GM23338 (cell line): ENCODE measurements around the gene KMT2C. TPM values are rescaled to one million over a fixed set of nuclear protein-coding genes. Genes with fewer than 3 reads are reported as not detected.
"Not testable (repeated sequence)": the region's sequence is repeated elsewhere in the genome, so short reads cannot be mapped to it uniquely, and the experiment has no call there.

Experiments
- ATAC-seq: fragments of 200-7000 bp; cut with Tn5 transposase; 3 replicates; pipeline ENCODE4 v1.9.1; 2020
- DNase-seq: peaks from one replicate; pipeline ENCODE4 v3.0.0-alpha.2; 2015; ENCODE audit warnings: low spot score
- H2AFZ ChIP-seq: fragments of 200-600 bp; sonication (generic); 2 replicates; pipeline ENCODE4 v1.8.0; 2016; ENCODE audit warnings: antibody characterized with exemption, mild to moderate bottlenecking, moderate library complexity
- H3F3A ChIP-seq: fragments of 200-600 bp; sonication (generic); replicated peaks from 2 replicates; pipeline ENCODE4 v1.8.0; 2017; ENCODE audit warnings: antibody characterized with exemption, mixed run types, low read depth
- H3K27ac ChIP-seq: fragments of 200-600 bp; sonication (generic); 2 replicates; pipeline ENCODE4 v1.6.1; 2016; ENCODE audit warnings: low read depth
- H3K27me3 ChIP-seq: fragments of 200-600 bp; sonication (generic); 2 replicates; pipeline ENCODE4 v1.8.0; 2016; ENCODE audit warnings: mild to moderate bottlenecking, mixed run types, moderate library complexity; ENCODE audit not compliant: insufficient read depth
- H3K36me3 ChIP-seq: fragments of 200-600 bp; sonication (generic); 2 replicates; pipeline ENCODE4 v1.8.0; 2016; ENCODE audit warnings: mild to moderate bottlenecking; ENCODE audit not compliant: insufficient read depth
- H3K4me1 ChIP-seq: fragments of 200-600 bp; sonication (generic); 2 replicates; pipeline ENCODE4 v1.8.0; 2016; ENCODE audit warnings: mild to moderate bottlenecking, moderate library complexity; ENCODE audit not compliant: insufficient read depth
- H3K4me2 ChIP-seq: fragments of 200-600 bp; sonication (generic); 2 replicates; pipeline ENCODE4 v1.7.1; 2017; ENCODE audit warnings: mixed run types
- H3K4me3 ChIP-seq: fragments of 200-600 bp; sonication (generic); 2 replicates; pipeline ENCODE4 v1.6.1; 2016; ENCODE audit warnings: mixed run types
- H3K79me2 ChIP-seq: fragments of 200-600 bp; sonication (generic); replicated peaks from 2 replicates; pipeline ENCODE4 v1.8.0; 2017; ENCODE audit warnings: mild to moderate bottlenecking; ENCODE audit not compliant: insufficient read depth
- H3K9me2 ChIP-seq: fragments of 200-600 bp; sonication (generic); 2 replicates; pipeline ENCODE4 v1.8.0; 2017; ENCODE audit not compliant: insufficient read depth
- H4K20me1 ChIP-seq: fragments of 200-600 bp; sonication (generic); replicated peaks from 2 replicates; pipeline ENCODE4 v1.8.0; 2017; ENCODE audit warnings: mild to moderate bottlenecking; ENCODE audit not compliant: insufficient read depth
- H3K27ac Mint-ChIP-seq: 2 replicates; pipeline ENCODE4 v1.8.0; 2020; ENCODE audit warnings: inconsistent platforms, mild to moderate bottlenecking, moderate library complexity, mixed read lengths
- H3K27me3 Mint-ChIP-seq: 3 replicates; pipeline ENCODE4 v1.8.0; 2022; ENCODE audit warnings: low read depth, mild to moderate bottlenecking, moderate library complexity, mixed read lengths, inconsistent platforms; ENCODE audit not compliant: insufficient read depth, poor library complexity
- H3K36me3 Mint-ChIP-seq: 3 replicates; pipeline ENCODE4 v1.8.0; 2021; ENCODE audit warnings: low read depth, mild to moderate bottlenecking, inconsistent platforms, moderate library complexity, mixed read lengths
- H3K4me1 Mint-ChIP-seq: 3 replicates; pipeline ENCODE4 v1.8.0; 2020; ENCODE audit warnings: mild to moderate bottlenecking, inconsistent platforms, mixed read lengths
- H3K4me3 Mint-ChIP-seq: 3 replicates; pipeline ENCODE4 v1.8.0; 2021; ENCODE audit warnings: moderate library complexity, mild to moderate bottlenecking, inconsistent platforms, mixed read lengths
- H3K9me3 Mint-ChIP-seq: 3 replicates; pipeline ENCODE4 v1.8.0; 2020; ENCODE audit warnings: moderate library complexity, mild to moderate bottlenecking, inconsistent platforms, mixed read lengths
- CREB1 ChIP-seq: fragments of 250-450 bp; sonication (Bioruptor Pico); IDR thresholded peaks from 2 replicates; pipeline ENCODE4 v1.5.0; 2020; ENCODE audit warnings: low read depth, mild to moderate bottlenecking, moderate library complexity
- JUNB ChIP-seq: IDR thresholded peaks from one replicate; pipeline ENCODE4 v1.6.1; 2016; ENCODE audit warnings: antibody characterized with exemption; ENCODE audit not compliant: unreplicated experiment
- NANOG ChIP-seq: IDR thresholded peaks from 2 replicates; pipeline ENCODE4 v1.6.1; 2016; ENCODE audit warnings: antibody characterized with exemption, borderline replicate concordance
- POLR2AphosphoS5 ChIP-seq: IDR thresholded peaks from 2 replicates; pipeline ENCODE4 v1.6.1; 2016; ENCODE audit warnings: antibody characterized with exemption, low read depth
- STAT1 ChIP-seq: IDR thresholded peaks from one replicate; pipeline ENCODE4 v1.6.1; 2016; ENCODE audit warnings: antibody characterized with exemption; ENCODE audit not compliant: unreplicated experiment
- ZNF114 ChIP-seq: fragments of 250-450 bp; sonication (Bioruptor Pico); IDR thresholded peaks from 2 replicates; pipeline ENCODE4 v1.5.0; 2020; ENCODE audit warnings: mild to moderate bottlenecking, moderate library complexity
- ZNF331 ChIP-seq: fragments of 250-450 bp; sonication (Bioruptor Pico); IDR thresholded peaks from 2 replicates; pipeline ENCODE4 v1.5.0; 2020; ENCODE audit warnings: low read depth, mild to moderate bottlenecking, moderate library complexity
- polyA plus RNA-seq: library from polyadenylated mRNA; unstranded; fragments of >200 nt; fragmentation: Nextera tagmentation; extraction: Ambion mirVana; gene quantifications from 2 replicates; pipeline ENCODE4 v1.2.1, GENCODE V29; 2016
- total RNA-seq: library from RNA; depleted of rRNA; stranded (reverse); fragments of >200 nt; shearing (Covaris generic); gene quantifications from 2 replicates; pipeline ENCODE4 v1.2.3, GENCODE V29; 2014
- TF ChIP-seq, protein P1 (sequence below): IDR thresholded peaks from one replicate; pipeline ENCODE4 v1.6.1; 2018; ENCODE audit warnings: antibody characterized with exemption; ENCODE audit not compliant: unreplicated experiment

Gene KMT2C
- total and polyA plus RNA-seq, 2 experiments from 2014 or later = 11.4 to 39.0 TPM

DNA sequence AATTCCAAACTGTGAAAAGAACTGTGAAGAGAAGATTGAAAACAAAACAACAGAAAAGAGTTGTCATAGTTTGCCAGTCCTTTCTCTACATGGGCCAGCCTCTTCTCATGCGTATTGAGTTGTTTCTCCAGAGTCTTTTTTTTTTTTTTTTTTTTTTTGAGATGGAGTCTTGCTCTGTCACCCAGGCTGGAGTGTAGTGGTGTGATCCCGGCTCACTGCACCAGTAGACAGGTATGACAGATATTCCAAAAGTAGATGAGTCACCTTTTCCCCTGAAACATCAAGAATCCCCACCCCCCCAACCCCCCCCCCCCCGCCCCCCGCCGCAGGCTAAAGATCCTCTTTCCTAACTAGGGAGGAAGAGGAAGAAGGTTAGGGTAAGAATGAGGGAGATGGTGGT is 15.6 kb upstream of the KMT2C start:
- H3K27me3 ChIP-seq = no peaks in the 10 kb centered on the region
- Mint-ChIP-seq H3K4me1 (peaks cover 4% of the 10 kb centered on the region; the same call in 2 of the 3 replicates), H3K9me3 (0 out of 3 replicates have a peak, but pooled peaks cover 3% of the 10 kb centered on the region), H3K4me3 (no peak overlapping the region), H3K27ac (no peak overlapping the region), H3K36me3 (no peaks in the 10 kb centered on the region), H3K27me3 (peaks cover 9% of the 10 kb centered on the region)
- no peaks in the 10 kb centered on the region for H3K79me2 ChIP-seq
- no peaks in the 10 kb centered on the region for H3K36me3 ChIP-seq
- no peak overlapping the region for H3K4me3 ChIP-seq
- ATAC-seq (peak; percentile 38; the same call in 1 of the 3 replicates), DNase-seq (no peak)
- H3K4me2 ChIP-seq = no peak overlapping the region
- H3K9me2 ChIP-seq = no peaks in the 10 kb centered on the region
- no peaks in the 10 kb centered on the region for H3K4me1 ChIP-seq
- TF ChIP-seq POLR2AphosphoS5 (no peak), ZNF331 (CRISPR knock-in tag) (no peak), NANOG (no peak)
- H3F3A ChIP-seq = no peaks in the 10 kb centered on the region
- no peak overlapping the region for H2AFZ ChIP-seq
- no peaks in the 10 kb centered on the region for H4K20me1 ChIP-seq
- no peak overlapping the region for H3K27ac ChIP-seq

DNA sequence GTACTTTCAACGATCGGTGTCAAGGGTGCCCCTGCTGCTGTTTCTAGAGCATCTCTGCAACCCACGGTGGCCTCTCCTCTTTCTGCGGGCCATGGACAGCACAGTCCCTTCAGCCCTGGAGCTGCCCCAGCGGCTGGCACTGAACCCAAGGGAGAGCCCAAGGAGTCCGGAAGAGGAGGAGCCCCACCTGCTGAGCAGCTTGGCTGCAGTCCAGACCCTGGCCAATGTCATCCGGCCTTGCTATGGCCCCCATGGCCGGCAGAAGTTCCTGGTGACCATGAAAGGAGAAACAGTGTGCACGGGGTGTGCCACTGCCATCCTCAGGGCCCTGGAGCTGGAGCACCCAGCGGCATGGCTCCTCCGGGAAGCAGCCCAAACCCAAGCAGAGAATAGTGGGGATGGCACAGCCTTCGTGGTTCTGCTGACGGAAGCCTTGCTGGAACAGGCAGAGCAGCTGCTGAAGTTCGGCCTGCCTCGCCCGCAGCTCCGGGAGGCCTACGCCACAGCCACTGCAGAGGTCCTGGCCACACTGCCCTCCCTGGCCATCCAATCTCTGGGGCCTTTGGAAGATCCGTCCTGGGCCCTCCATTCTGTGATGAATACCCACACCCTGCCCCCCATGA is 9.7 kb upstream of the KMT2C start:
- not testable (repeated sequence) for H3K9me3 Mint-ChIP-seq, H3K9me2 ChIP-seq, H3K4me3 ChIP-seq, H3K27ac ChIP-seq, H3F3A ChIP-seq, H3K36me3 Mint-ChIP-seq, DNase-seq, H3K27me3 Mint-ChIP-seq, H3K4me3 Mint-ChIP-seq, H3K4me1 Mint-ChIP-seq, H3K36me3 ChIP-seq, ATAC-seq, H4K20me1 ChIP-seq, H3K4me1 ChIP-seq, H3K4me2 ChIP-seq, H2AFZ ChIP-seq, H3K27me3 ChIP-seq, H3K79me2 ChIP-seq, H3K27ac Mint-ChIP-seq

DNA sequence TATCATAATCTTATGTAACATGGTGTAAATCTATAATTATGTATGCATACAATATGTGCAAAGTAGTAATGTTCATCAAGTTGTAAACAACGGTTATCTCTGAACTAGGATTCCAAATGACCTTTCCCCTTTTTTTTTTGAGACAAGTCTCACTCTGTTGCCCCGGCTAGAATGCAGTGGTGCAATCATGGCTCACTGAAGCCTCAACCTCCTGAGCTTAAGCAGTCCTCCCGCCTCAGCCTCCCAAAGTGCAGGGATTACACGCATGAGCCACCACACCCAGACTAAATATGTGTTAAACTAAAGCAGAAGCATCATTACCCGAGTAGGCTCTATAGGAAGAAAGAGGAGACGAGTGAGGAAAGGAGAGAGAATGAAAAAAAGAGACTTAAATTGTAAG is 7.8 kb upstream of the KMT2C start:
- no peak overlapping the region for H3K27ac ChIP-seq
- ATAC-seq (no peak), DNase-seq (no peak)
- TF ChIP-seq, protein P1, sequence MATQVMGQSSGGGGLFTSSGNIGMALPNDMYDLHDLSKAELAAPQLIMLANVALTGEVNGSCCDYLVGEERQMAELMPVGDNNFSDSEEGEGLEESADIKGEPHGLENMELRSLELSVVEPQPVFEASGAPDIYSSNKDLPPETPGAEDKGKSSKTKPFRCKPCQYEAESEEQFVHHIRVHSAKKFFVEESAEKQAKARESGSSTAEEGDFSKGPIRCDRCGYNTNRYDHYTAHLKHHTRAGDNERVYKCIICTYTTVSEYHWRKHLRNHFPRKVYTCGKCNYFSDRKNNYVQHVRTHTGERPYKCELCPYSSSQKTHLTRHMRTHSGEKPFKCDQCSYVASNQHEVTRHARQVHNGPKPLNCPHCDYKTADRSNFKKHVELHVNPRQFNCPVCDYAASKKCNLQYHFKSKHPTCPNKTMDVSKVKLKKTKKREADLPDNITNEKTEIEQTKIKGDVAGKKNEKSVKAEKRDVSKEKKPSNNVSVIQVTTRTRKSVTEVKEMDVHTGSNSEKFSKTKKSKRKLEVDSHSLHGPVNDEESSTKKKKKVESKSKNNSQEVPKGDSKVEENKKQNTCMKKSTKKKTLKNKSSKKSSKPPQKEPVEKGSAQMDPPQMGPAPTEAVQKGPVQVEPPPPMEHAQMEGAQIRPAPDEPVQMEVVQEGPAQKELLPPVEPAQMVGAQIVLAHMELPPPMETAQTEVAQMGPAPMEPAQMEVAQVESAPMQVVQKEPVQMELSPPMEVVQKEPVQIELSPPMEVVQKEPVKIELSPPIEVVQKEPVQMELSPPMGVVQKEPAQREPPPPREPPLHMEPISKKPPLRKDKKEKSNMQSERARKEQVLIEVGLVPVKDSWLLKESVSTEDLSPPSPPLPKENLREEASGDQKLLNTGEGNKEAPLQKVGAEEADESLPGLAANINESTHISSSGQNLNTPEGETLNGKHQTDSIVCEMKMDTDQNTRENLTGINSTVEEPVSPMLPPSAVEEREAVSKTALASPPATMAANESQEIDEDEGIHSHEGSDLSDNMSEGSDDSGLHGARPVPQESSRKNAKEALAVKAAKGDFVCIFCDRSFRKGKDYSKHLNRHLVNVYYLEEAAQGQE = no peak
- TF ChIP-seq JUNB (no peak), POLR2AphosphoS5 (no peak), STAT1 (no peak), NANOG (no peak), CREB1 (CRISPR knock-in tag) (no peak), ZNF114 (CRISPR knock-in tag) (no peak), ZNF331 (CRISPR knock-in tag) (no peak)
- no peaks in the 10 kb centered on the region for H3K4me1 ChIP-seq
- Mint-ChIP-seq H3K36me3 (no peaks in the 10 kb centered on the region), H3K4me1 (no peaks in the 10 kb centered on the region; the same call in 2 of the 3 replicates), H3K4me3 (no peak overlapping the region), H3K27ac (no peak overlapping the region), H3K27me3 (peaks cover 7% of the 10 kb centered on the region), H3K9me3 (no peaks in the 10 kb centered on the region)
- no peaks in the 10 kb centered on the region for H3K9me2 ChIP-seq
- H2AFZ ChIP-seq = no peak overlapping the region
- H3K4me3 ChIP-seq = no peak overlapping the region
- H4K20me1 ChIP-seq = no peaks in the 10 kb centered on the region
- H3K36me3 ChIP-seq = no peaks in the 10 kb centered on the region
- H3K4me2 ChIP-seq = no peak overlapping the region
- no peaks in the 10 kb centered on the region for H3K27me3 ChIP-seq
- no peaks in the 10 kb centered on the region for H3F3A ChIP-seq
- no peaks in the 10 kb centered on the region for H3K79me2 ChIP-seq
